ENCODE data around the gene PEPD. TPM values are rescaled to one million over a fixed set of nuclear protein-coding genes. Genes with fewer than 3 reads are reported as not detected.

Gene PEPD
- total RNA-seq, 1 experiment from 2014 or later = 83.1 TPM

- no peaks in the 10 kb centered on the region for H3K4me1 Mint-ChIP-seq
- CTCF ChIA-PET = interaction anchor here (1.0 to 2.7 kb wide), 6 partner anchors 16 to 330 kb away, joined by 3 to 13 read pairs (median 6); no protein-coding TSS in a partner anchor
Observed at GRCh38 chr19:33448159-33448516, 73.5 kb downstream of the PEPD start.

GRCh38 chr19:33447336-33448158 is 74.0 kb downstream of the PEPD start:
- ChIA-PET POLR2A (no interaction called here), CTCF (interaction anchor here (1.0 to 2.7 kb wide), 7 partner anchors 15 to 330 kb away, joined by 3 to 13 read pairs (median 4); no protein-coding TSS in a partner anchor)
- no peaks in the 10 kb centered on the region for H3K4me1 Mint-ChIP-seq
- no peaks in the 10 kb centered on the region for H3K9me3 Mint-ChIP-seq
- no peak overlapping the region for H3K27ac Mint-ChIP-seq
- H3K27me3 Mint-ChIP-seq (ENCODE audit: low read depth) = no peaks in the 10 kb centered on the region
- H3K36me3 Mint-ChIP-seq = no peaks in the 10 kb centered on the region
- TF ChIP-seq, protein P1, sequence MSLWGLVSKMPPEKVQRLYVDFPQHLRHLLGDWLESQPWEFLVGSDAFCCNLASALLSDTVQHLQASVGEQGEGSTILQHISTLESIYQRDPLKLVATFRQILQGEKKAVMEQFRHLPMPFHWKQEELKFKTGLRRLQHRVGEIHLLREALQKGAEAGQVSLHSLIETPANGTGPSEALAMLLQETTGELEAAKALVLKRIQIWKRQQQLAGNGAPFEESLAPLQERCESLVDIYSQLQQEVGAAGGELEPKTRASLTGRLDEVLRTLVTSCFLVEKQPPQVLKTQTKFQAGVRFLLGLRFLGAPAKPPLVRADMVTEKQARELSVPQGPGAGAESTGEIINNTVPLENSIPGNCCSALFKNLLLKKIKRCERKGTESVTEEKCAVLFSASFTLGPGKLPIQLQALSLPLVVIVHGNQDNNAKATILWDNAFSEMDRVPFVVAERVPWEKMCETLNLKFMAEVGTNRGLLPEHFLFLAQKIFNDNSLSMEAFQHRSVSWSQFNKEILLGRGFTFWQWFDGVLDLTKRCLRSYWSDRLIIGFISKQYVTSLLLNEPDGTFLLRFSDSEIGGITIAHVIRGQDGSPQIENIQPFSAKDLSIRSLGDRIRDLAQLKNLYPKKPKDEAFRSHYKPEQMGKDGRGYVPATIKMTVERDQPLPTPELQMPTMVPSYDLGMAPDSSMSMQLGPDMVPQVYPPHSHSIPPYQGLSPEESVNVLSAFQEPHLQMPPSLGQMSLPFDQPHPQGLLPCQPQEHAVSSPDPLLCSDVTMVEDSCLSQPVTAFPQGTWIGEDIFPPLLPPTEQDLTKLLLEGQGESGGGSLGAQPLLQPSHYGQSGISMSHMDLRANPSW (CRISPR knock-in tag; conservative IDR thresholded peaks at IDR 0.05; ENCODE audit: low read depth) = no peak
- TF ChIP-seq MAX (CRISPR knock-in tag; IDR thresholded peaks at IDR 0.05) (no peak), MYBL2 (CRISPR knock-in tag; IDR thresholded peaks at IDR 0.05) (no peak)
- TF ChIP-seq, protein P2, sequence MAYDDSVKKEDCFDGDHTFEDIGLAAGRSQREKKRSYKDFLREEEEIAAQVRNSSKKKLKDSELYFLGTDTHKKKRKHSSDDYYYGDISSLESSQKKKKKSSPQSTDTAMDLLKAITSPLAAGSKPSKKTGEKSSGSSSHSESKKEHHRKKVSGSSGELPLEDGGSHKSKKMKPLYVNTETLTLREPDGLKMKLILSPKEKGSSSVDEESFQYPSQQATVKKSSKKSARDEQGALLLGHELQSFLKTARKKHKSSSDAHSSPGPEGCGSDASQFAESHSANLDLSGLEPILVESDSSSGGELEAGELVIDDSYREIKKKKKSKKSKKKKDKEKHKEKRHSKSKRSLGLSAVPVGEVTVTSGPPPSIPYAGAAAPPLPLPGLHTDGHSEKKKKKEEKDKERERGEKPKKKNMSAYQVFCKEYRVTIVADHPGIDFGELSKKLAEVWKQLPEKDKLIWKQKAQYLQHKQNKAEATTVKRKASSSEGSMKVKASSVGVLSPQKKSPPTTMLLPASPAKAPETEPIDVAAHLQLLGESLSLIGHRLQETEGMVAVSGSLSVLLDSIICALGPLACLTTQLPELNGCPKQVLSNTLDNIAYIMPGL (CRISPR knock-in tag; IDR thresholded peaks at IDR 0.05) = no peak
- TF ChIP-seq, protein P3, sequence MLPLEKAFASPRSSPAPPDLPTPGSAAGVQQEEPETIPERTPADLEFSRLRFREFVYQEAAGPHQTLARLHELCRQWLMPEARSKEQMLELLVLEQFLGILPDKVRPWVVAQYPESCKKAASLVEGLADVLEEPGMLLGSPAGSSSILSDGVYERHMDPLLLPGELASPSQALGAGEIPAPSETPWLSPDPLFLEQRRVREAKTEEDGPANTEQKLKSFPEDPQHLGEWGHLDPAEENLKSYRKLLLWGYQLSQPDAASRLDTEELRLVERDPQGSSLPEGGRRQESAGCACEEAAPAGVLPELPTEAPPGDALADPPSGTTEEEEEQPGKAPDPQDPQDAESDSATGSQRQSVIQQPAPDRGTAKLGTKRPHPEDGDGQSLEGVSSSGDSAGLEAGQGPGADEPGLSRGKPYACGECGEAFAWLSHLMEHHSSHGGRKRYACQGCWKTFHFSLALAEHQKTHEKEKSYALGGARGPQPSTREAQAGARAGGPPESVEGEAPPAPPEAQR (CRISPR knock-in tag; IDR thresholded peaks at IDR 0.05) = no peak
- H3K4me3 Mint-ChIP-seq = no peak overlapping the region
- no peak for ATAC-seq
- DNase-seq (ENCODE audit: low spot score) = peak; percentile 8

More at GRCh38 chr19:33448159-33448516, 73.5 kb downstream of the PEPD start:
- ATAC-seq = no peak
- TF ChIP-seq ETV6 (CRISPR knock-in tag; IDR thresholded peaks at IDR 0.05) (no peak), ZNF512 (CRISPR knock-in tag; IDR thresholded peaks at IDR 0.05; ENCODE audit: borderline replicate concordance) (no peak), NR2C2 (CRISPR knock-in tag; IDR thresholded peaks at IDR 0.05) (no peak), ZNF671 (CRISPR knock-in tag; IDR thresholded peaks at IDR 0.05) (no peak), ATF1 (CRISPR knock-in tag; IDR thresholded peaks at IDR 0.05) (no peak), NFATC4 (CRISPR knock-in tag; IDR thresholded peaks at IDR 0.05) (no peak), TEAD1 (CRISPR knock-in tag; IDR thresholded peaks at IDR 0.05) (no peak), ZNF138 (CRISPR knock-in tag; conservative IDR thresholded peaks at IDR 0.05) (no peak), OVOL2 (CRISPR knock-in tag; IDR thresholded peaks at IDR 0.05; ENCODE audit: borderline replicate concordance) (no peak), SMAD4 (CRISPR knock-in tag; IDR thresholded peaks at IDR 0.05) (no peak), FOXJ3 (CRISPR knock-in tag; IDR thresholded peaks at IDR 0.05; ENCODE audit: borderline replicate concordance) (no peak), FOXP4 (CRISPR knock-in tag; IDR thresholded peaks at IDR 0.05) (no peak), ZNF219 (CRISPR knock-in tag; IDR thresholded peaks at IDR 0.05; ENCODE audit: borderline replicate concordance) (no peak)
- TF ChIP-seq, protein P3 (CRISPR knock-in tag; IDR thresholded peaks at IDR 0.05) = no peak
- TF ChIP-seq, protein P4, sequence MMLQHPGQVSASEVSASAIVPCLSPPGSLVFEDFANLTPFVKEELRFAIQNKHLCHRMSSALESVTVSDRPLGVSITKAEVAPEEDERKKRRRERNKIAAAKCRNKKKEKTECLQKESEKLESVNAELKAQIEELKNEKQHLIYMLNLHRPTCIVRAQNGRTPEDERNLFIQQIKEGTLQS (CRISPR knock-in tag; conservative IDR thresholded peaks at IDR 0.05) = no peak
- POLR2A ChIA-PET = no interaction called here
- no peaks in the 10 kb centered on the region for H3K9me3 Mint-ChIP-seq
- no peak overlapping the region for H3K4me3 Mint-ChIP-seq
- DNase-seq (ENCODE audit: low spot score) = no peak
- no peaks in the 10 kb centered on the region for H3K27me3 Mint-ChIP-seq (ENCODE audit: low read depth)
- H3K27ac Mint-ChIP-seq = no peak overlapping the region
- no peaks in the 10 kb centered on the region for H3K36me3 Mint-ChIP-seq

Data from WTC11 (cell line).